ENCODE measurements around the gene NIPAL3.

NIPAL3 gene

DNA sequence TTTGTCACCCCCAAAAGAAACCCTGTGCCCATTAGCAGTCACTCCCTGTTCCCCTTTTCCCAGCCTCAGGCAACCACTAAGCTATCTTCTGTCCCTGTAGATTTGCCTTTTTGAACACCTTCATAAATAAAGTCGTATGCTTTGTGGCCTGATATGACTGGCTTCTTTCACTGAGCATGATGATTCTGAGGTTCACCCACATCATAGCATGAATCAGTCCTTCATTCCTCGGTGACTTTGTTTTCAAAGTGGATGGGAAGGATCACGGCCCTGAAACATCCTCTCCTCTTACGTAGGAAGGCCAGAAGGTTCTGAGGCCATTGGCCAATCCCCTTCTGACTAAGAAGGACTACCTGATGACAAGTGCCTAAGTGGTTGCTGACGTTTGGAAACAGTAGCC, 39.1 kb downstream of the NIPAL3 start:
- Histone ChIP-seq H3K27ac (replicated peaks) (no peak overlapping the region), H3K27me3 (ENCODE audit: insufficient read depth, poor library complexity, severe bottlenecking) (no peaks in the 10 kb centered on the region), H3K4me3 (replicated peaks; ENCODE audit: insufficient read depth, low read length) (no peak overlapping the region)
- no peak for TF ChIP-seq POLR2AphosphoS5 (IDR thresholded peaks at IDR 0.05; ENCODE audit: low read depth)
- TF ChIP-seq, protein P1, sequence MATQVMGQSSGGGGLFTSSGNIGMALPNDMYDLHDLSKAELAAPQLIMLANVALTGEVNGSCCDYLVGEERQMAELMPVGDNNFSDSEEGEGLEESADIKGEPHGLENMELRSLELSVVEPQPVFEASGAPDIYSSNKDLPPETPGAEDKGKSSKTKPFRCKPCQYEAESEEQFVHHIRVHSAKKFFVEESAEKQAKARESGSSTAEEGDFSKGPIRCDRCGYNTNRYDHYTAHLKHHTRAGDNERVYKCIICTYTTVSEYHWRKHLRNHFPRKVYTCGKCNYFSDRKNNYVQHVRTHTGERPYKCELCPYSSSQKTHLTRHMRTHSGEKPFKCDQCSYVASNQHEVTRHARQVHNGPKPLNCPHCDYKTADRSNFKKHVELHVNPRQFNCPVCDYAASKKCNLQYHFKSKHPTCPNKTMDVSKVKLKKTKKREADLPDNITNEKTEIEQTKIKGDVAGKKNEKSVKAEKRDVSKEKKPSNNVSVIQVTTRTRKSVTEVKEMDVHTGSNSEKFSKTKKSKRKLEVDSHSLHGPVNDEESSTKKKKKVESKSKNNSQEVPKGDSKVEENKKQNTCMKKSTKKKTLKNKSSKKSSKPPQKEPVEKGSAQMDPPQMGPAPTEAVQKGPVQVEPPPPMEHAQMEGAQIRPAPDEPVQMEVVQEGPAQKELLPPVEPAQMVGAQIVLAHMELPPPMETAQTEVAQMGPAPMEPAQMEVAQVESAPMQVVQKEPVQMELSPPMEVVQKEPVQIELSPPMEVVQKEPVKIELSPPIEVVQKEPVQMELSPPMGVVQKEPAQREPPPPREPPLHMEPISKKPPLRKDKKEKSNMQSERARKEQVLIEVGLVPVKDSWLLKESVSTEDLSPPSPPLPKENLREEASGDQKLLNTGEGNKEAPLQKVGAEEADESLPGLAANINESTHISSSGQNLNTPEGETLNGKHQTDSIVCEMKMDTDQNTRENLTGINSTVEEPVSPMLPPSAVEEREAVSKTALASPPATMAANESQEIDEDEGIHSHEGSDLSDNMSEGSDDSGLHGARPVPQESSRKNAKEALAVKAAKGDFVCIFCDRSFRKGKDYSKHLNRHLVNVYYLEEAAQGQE (IDR thresholded peaks at IDR 0.05; ENCODE audit: insufficient replicate concordance, low read depth), result no peak
- TF ChIP-seq, protein P2, sequence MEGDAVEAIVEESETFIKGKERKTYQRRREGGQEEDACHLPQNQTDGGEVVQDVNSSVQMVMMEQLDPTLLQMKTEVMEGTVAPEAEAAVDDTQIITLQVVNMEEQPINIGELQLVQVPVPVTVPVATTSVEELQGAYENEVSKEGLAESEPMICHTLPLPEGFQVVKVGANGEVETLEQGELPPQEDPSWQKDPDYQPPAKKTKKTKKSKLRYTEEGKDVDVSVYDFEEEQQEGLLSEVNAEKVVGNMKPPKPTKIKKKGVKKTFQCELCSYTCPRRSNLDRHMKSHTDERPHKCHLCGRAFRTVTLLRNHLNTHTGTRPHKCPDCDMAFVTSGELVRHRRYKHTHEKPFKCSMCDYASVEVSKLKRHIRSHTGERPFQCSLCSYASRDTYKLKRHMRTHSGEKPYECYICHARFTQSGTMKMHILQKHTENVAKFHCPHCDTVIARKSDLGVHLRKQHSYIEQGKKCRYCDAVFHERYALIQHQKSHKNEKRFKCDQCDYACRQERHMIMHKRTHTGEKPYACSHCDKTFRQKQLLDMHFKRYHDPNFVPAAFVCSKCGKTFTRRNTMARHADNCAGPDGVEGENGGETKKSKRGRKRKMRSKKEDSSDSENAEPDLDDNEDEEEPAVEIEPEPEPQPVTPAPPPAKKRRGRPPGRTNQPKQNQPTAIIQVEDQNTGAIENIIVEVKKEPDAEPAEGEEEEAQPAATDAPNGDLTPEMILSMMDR (IDR thresholded peaks at IDR 0.05; ENCODE audit: insufficient read depth, low read length), result no peak
- TF ChIP-seq GABPA (IDR thresholded peaks at IDR 0.05; ENCODE audit: low read depth), result no peak
- no peak for TF ChIP-seq SPI1 (IDR thresholded peaks at IDR 0.05; ENCODE audit: borderline replicate concordance, low read depth)
- no peak for DNase-seq (ENCODE audit: low read depth in 1 of 2, low spot score in 1 of 2)

DNA sequence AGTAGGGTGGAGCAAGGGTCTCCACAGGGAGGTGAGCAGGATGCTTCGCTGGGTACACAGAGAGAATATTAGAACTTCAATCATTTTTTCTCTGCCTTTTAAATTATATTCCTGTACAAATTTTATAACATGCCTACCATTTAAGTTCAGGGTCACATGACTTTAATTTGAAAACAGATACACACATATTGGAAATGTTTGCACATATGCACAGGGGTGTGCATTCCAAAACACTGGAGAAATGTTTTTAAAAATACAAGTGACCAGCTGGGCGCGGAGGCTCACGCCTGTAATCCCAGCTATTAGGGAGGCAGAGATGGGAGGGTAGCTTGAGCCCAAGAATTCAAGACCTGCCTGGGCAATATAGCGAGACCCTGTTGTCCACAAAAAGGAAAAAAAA, 39.7 kb downstream of the NIPAL3 start:
- DNase-seq (ENCODE audit: low read depth in 1 of 2, low spot score in 1 of 2), result no peak
- Histone ChIP-seq H3K27ac (replicated peaks) (no peak overlapping the region), H3K27me3 (ENCODE audit: insufficient read depth, poor library complexity, severe bottlenecking) (no peaks in the 10 kb centered on the region), H3K4me3 (replicated peaks; ENCODE audit: insufficient read depth, low read length) (no peak overlapping the region)
- TF ChIP-seq, protein P1 (IDR thresholded peaks at IDR 0.05; ENCODE audit: insufficient replicate concordance, low read depth), result no peak
- TF ChIP-seq, protein P2 (IDR thresholded peaks at IDR 0.05; ENCODE audit: insufficient read depth, low read length), result no peak
- TF ChIP-seq GABPA (IDR thresholded peaks at IDR 0.05; ENCODE audit: low read depth) (no peak), SPI1 (IDR thresholded peaks at IDR 0.05; ENCODE audit: borderline replicate concordance, low read depth) (no peak), POLR2AphosphoS5 (IDR thresholded peaks at IDR 0.05; ENCODE audit: low read depth) (no peak)

DNA sequence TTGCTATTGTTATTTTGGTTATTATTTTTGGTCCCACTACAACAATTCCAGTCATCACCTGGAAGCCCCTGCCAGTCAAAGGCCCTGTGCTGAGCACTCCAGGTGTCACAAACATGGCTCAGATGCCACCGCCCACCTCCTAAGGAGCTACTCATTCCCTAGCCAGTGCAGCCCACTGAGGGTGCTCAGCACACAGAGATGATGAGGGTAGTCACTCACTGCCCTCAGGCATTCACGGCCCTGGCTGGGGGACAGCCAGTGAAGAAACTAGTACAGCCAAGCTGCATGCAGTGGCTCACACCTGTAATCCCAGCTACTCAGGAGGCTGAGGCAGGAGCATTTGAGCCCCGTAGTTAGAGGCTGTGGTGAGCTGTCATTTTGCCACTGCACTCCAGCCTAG, 42.3 kb downstream of the NIPAL3 start:
- DNase-seq (ENCODE audit: low read depth in 1 of 2, low spot score in 1 of 2), result no peak
- H3K27ac ChIP-seq (replicated peaks), result no peak overlapping the region
- TF ChIP-seq, protein P1 (IDR thresholded peaks at IDR 0.05; ENCODE audit: insufficient replicate concordance, low read depth), result no peak
- no peak for TF ChIP-seq POLR2AphosphoS5 (IDR thresholded peaks at IDR 0.05; ENCODE audit: low read depth)
- TF ChIP-seq, protein P2 (IDR thresholded peaks at IDR 0.05; ENCODE audit: insufficient read depth, low read length), result no peak
- TF ChIP-seq SPI1 (IDR thresholded peaks at IDR 0.05; ENCODE audit: borderline replicate concordance, low read depth), result no peak
- no peak for TF ChIP-seq GABPA (IDR thresholded peaks at IDR 0.05; ENCODE audit: low read depth)
- no peak overlapping the region for H3K4me3 ChIP-seq (replicated peaks; ENCODE audit: insufficient read depth, low read length)
- no peaks in the 10 kb centered on the region for H3K27me3 ChIP-seq (ENCODE audit: insufficient read depth, poor library complexity, severe bottlenecking)
